Measurements from ENCODE around the gene SIM2.
"Not testable (repeated sequence)": the region's sequence is repeated elsewhere in the genome, so short reads cannot be mapped to it uniquely, and the experiment has no call there.

Gene SIM2

GRCh38 chr21:36698981-36699545, at the start of gene SIM2:
TSS of gene SIM2 (plus strand) at chr21:36699115. CDS start at chr21:36699747, 632 bp downstream.
- no peak for DNase-seq

GRCh38 chr21:36654324-36654723, 44.6 kb upstream of the SIM2 start:
- DNase-seq: no peak

GRCh38 chr21:36654796-36655325, 44.1 kb upstream of the SIM2 start:
- no peak for DNase-seq

- DNase-seq: no peak
These were observed 42.8 kb upstream of the SIM2 start for GRCh38 chr21:36656138-36656537.

- not testable (repeated sequence) for DNase-seq
These were observed 41.6 kb upstream of the SIM2 start for GRCh38 chr21:36657290-36657689.

- no peak for DNase-seq
These were observed 40.9 kb upstream of the SIM2 start for GRCh38 chr21:36657999-36658398.

- DNase-seq: no peak
These were observed 40.0 kb upstream of the SIM2 start for GRCh38 chr21:36658926-36659325.

- no peak for DNase-seq
These were observed 37.2 kb upstream of the SIM2 start for GRCh38 chr21:36661511-36662309.

GRCh38 chr21:36663033-36663855, 35.7 kb upstream of the SIM2 start:
- no peak for DNase-seq

- DNase-seq: no peak
These were observed 34.3 kb upstream of the SIM2 start for GRCh38 chr21:36664662-36664990.

- DNase-seq: no peak
These were observed 33.1 kb upstream of the SIM2 start for GRCh38 chr21:36665806-36666205.

- no peak for DNase-seq
These were observed 30.2 kb upstream of the SIM2 start for GRCh38 chr21:36668713-36669112.

GRCh38 chr21:36671836-36672235, 27.1 kb upstream of the SIM2 start:
- no peak for DNase-seq

GRCh38 chr21:36672296-36672695, 26.6 kb upstream of the SIM2 start:
- not testable (repeated sequence) for DNase-seq

- no peak for DNase-seq
These were observed 26.2 kb upstream of the SIM2 start for GRCh38 chr21:36672737-36673136.

- DNase-seq: no peak
These were observed 22.6 kb upstream of the SIM2 start for GRCh38 chr21:36676039-36676950.

- DNase-seq: no peak
These were observed 21.5 kb upstream of the SIM2 start for GRCh38 chr21:36677443-36677842.

GRCh38 chr21:36678538-36678937, 20.4 kb upstream of the SIM2 start:
- no peak for DNase-seq

- no peak for DNase-seq
These were observed 17.7 kb upstream of the SIM2 start for GRCh38 chr21:36681117-36681631.

- no peak for DNase-seq
These were observed 13.8 kb upstream of the SIM2 start for GRCh38 chr21:36684957-36685714.

- no peak for DNase-seq
These were observed 12.0 kb upstream of the SIM2 start for GRCh38 chr21:36686955-36687354.

GRCh38 chr21:36688324-36688723, 10.6 kb upstream of the SIM2 start:
- DNase-seq: no peak

Data from stimulated activated CD4-positive, alpha-beta T cell treated with anti-CD3 and anti-CD28 coated beads, Interleukin-1b, Interleukin-23, amount 100 ng/mL, for 48 hours (primary cell).